HG03060 (cell line): Measurements from ENCODE around the gene GSS.

Source experiments
- ATAC-seq: cut with Tn5 transposase; IDR thresholded peaks from one replicate; pipeline ENCODE4 v1.9.1; 2021; ENCODE audit warnings: low read depth, moderate number of reproducible peaks; ENCODE audit not compliant: unreplicated experiment

Gene GSS

DNA sequence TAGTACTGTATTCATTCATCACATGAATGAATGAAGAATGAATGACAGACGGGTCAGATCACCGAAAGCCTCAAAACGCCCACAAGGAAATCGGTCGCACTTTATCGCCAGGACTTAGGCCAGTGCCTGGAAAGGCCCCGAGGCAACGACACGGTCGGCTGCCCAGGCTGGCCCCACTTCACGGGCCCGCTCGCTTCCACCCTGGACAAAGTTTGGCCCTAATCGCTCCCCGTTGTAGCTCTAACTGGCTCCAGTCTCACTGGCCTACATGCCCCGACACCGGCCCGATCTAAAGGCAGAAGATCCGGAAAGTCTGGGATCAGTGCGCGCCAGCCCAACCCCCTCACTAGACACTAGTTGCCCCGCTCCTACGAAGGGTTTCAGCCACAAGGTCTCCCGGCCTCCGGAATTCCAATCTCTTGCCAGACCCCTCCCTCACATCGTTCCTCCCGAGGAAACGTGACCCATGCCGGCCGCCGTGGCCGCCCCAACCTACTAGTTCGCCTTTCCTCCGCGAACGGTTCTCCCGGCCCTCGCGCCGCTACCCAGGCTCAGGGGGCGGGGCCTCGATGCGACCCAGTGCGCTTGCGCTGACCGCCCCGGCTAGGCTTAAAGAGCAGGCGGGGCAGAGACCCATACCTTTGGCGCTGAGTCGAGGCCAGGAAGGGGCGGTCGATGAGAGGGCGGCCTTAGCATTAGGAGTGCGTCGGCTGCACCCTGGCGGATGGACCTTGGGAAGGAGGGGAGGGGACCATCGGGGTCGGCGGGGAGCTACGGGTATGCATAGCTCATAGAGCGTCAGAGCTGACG lies at the start of gene GSS, which contains the start of gene MYH7B:
Gene GSS (minus strand): TSS at position 576 of the 810 bp plus-strand sequence. CDS start 3,954 bp downstream, outside the sequence.
Gene MYH7B (plus strand): TSS at position 638 of the 810 bp plus-strand sequence. CDS start 22,138 bp downstream, outside the sequence.
- peak; percentile 68 for ATAC-seq

DNA sequence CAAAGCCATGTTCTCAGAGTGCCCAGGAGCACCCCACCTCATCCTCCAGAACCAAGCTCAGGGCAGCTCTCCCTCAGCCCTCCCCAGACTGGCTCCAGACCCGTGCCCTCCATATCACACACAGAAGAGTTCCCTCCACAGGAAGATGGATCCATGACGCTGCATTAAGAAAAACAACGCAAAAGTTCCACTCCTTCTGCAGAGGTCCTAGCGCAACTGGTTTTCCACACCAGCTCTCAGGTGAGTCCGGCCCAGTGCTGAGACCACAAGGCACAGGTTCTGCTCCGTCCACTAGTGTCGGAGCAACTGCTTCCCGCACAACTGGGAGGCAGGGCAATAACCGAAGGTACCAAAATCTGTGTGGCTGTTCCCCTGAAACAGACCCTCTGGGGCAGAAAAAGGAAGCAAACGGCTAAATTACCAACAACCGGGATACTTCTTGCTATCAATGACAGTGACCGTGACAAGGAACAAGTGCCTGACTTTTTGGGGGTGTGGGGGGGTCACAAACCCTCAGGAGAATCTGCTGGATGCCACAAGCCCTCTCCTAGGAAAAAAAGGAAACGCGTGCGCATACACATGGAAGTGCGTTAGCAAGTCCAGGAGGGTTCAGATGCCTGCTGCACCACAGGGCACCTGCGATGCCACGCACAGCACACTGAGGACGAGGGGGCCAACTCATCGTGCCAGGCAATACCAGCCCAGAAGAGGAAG lies 49.3 kb upstream of the GSS start:
- no peak for ATAC-seq

DNA sequence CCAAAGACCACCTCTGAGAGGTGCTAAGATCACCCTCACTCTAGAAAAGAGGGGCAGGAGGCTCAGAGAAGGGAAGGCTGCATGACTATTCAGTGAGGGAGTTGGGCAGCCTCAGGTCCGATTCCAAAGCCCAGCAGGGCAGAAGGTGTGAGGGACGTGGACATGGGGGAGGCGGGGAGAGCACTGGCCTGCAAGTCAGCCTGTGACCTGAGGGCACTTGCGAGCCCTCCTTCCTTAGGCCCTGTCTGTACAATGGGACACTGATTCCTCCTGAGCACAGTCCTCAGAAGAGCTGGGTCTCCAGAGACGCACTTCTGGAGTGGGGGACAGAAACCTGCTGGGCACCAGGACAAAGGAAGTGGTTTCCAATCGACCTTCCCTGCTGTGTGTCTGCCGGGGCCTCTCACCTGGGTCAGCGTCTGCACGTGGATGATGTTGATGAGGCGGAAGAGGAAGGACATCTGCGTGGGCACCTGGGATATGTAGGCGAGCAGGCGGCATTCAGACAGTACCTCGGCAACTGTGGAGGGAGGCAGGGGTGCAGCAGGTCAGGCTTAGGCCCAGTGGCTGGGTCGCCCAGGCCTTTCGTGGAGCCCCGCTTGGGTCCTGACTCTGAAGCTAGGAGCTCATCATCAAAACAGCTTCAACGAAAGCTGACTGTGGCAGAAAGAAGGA lies 48.6 kb upstream of the GSS start:
- no peak for ATAC-seq

DNA sequence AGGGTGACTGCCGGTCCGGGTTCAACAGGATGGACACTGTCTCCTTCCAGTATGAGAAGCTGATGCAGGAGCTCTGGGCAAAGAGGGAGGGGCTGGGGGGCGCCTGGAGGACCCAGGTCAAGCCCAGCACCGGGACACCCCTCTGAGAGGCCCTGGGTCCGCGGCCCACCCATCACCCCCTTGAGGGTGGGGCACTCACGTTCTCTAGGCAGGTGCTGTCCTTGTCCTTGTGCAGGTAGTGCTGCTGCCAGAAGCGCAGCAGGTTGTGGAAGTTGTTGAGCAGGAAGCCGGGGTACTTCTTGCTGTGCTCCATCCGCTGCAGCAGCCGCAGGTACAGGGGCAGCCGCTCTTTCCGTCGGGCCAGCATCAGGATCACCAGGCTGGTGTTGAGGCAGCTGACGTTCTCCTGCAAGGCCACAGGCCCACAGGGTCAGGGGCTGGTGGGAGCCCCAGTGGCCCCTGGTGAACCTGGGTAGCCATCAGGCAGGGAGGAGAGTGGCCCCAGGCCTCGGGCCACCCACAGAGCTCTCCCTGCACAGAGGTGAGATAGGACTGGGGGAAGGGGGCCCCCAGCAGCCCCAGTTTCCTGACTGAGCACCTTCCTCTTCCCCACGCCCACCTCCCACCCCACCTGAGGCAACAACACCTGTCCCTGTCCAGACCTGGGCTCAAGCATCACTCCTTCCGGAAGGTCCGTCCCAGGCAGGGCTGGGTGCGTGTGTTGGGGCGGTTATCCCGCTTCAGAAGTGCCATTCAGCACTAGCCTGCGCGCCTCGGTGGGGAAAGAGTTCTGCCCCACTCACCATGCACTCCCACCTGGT lies 47.8 kb upstream of the GSS start:
- ATAC-seq = no peak

DNA sequence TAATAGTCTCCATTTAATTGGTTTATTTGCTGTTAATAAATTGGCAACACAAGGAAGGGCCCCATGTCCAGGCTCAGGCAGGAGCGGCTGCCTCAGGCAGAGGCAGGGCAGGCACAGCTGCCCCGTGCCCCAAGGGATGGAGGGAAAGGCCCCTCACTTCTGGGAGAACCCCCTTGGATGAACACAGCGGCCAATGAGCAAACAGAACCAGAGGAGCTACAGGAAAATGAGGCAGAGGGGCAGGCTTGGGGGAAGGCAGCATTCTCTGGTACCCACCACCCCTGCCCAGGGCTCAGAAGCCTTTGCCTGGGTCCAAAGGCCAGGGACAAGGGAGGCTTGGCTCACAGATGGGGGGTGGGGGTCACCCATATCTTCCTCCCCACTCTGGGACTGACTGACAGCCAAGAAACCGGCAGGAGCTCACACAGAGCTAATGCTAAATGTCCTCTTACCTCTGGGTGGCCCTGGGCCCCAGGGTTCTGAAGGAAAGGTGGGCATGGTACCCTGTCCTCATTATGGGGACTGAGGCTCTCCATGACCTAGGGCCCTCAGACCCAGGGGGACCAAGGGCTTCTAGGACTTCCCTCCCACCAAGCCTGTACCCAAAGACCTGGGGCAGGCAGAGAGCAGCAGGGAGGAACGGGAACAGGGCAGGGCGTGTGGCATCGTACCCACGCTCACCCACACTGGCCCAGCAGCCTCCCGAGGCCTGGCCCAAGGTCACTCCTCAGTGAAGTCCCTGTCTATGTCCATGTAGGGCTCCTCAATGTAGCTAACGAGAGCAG lies 47.0 kb upstream of the GSS start:
- ATAC-seq = no peak

DNA sequence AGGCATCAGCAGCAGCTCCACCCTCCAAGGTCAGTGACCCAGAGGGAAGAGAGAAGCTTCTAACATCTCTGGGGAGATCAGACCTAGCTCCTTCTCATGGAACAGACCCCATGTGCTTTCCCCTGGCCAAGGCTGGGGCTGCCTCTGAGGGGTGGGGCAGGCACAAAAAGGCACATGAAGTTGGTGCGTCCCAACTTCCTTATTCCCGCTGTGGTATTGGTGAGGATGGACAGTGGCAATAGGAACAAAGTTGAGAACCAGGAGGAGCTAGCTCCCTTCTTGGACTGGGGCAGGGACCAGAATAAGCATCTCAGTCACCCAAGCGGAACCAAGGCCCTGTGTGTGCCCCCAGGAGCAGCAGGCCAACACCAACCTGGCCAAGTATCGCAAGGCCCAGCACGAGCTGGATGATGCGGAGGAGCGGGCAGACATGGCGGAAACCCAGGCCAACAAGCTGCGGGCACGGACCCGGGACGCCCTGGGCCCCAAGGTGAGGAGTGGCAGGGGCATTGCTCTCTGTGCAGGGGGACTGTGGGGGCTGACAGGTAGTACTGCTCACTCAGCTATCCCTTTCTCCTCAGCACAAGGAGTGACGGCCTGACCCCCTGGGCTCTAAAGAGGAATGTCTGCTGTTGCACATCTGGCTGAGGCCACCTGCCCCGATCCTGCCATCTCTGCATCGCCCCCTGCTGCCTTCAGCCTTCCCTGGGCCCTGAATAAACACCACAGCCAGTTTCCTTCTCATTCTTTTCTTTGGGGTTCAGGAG lies 46.2 kb upstream of the GSS start:
- ATAC-seq = no peak

DNA sequence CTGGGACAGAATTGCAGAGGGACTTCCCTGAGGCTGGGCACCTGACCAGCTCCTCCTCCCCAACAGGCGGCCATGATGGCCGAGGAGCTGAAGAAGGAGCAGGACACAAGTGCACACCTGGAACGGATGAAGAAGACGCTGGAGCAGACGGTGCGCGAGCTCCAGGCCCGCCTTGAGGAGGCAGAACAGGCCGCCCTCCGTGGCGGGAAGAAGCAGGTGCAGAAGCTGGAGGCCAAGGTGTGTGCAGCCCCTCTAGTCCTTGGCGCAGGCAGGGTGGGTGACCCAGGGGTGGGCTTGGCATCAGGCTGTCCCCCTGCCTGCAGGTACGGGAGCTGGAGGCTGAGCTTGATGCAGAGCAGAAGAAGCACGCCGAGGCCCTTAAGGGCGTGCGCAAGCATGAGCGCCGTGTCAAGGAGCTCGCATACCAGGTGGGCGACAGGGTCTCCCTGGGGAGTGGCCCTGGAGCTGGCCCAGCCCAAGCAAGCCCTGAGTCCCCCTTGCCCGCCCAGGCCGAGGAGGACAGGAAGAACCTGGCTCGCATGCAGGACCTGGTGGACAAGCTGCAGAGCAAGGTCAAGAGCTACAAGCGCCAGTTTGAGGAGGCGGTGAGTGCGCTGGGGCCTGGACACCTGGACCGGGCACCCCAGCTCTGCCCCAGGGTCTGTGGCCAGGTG lies 45.5 kb upstream of the GSS start:
- no peak for ATAC-seq

DNA sequence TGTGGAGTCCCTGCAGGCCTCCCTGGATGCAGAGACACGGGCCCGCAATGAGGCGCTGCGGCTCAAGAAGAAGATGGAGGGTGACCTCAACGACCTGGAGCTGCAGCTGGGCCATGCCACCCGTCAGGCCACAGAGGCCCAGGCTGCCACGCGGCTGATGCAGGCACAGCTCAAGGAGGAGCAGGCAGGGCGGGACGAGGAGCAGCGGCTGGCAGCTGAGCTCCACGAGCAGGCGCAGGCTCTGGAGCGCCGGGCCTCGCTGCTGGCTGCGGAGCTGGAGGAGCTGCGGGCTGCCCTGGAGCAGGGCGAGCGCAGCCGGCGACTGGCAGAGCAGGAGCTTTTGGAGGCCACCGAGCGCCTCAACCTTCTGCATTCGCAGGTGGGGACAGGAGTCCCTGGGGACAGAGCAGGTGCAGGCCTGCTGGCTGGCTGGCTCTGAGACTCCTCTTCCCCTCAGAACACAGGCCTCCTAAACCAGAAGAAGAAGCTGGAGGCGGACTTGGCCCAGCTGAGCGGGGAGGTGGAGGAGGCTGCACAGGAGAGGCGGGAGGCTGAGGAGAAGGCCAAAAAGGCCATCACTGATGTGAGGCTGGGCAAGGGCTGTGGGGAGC lies 44.8 kb upstream of the GSS start:
- no peak for ATAC-seq

DNA sequence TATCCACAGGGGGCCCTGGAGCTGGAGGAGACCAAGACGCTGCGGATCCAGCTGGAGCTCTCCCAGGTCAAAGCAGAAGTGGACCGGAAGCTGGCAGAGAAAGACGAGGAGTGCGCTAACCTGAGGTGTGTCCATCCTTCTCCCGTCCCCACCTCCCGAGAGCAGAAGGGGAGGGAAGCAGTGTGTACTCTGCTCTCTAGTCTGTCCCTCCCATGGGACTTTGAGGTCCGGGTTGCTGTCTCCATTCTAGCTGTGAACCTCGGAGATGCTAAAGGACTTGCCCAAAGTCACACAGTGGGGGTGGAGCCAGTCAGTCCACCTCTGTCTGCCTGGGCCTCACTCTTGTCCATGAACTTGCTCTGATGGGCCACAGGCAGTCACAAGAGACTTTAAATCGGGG lies 44.2 kb upstream of the GSS start:
- no peak for ATAC-seq

DNA sequence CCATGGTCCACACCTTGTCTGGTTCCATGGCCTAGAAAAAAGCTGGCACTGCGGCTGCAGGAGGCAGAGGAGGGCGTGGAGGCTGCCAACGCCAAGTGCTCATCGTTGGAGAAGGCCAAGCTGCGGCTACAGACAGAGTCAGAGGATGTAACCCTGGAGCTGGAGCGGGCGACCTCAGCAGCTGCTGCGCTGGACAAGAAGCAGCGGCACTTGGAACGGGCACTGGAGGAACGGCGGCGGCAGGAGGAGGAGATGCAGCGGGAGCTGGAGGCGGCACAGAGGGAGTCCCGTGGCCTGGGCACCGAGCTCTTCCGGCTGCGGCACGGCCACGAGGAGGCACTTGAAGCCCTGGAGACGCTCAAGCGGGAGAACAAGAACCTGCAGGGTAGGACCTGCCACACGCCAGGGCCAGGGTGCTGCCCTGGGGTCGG lies 43.4 kb upstream of the GSS start:
- no peak for ATAC-seq

DNA sequence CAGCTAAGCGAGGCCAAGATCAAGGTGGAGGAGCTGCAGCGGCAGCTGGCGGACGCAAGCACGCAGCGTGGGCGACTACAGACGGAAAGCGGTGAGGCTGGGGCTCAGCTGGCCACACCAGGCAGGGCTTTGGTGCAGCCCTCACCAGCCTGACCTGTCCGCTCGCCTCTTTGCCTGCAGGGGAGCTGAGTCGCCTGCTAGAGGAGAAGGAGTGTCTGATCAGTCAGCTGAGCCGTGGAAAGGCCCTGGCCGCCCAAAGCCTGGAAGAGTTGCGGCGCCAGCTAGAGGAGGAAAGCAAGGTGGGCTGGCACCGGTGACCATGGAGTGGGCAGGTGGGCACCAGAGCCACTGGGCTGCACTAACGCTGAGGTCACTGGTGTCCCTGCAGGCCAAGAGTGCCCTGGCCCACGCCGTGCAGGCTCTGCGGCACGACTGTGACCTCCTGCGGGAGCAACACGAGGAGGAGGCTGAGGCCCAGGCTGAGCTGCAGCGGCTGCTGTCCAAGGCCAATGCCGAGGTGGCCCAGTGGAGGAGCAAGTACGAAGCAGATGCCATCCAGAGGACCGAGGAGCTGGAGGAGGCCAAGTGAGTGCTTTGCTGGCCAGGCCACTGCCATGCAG lies 42.8 kb upstream of the GSS start:
- no peak for ATAC-seq

DNA sequence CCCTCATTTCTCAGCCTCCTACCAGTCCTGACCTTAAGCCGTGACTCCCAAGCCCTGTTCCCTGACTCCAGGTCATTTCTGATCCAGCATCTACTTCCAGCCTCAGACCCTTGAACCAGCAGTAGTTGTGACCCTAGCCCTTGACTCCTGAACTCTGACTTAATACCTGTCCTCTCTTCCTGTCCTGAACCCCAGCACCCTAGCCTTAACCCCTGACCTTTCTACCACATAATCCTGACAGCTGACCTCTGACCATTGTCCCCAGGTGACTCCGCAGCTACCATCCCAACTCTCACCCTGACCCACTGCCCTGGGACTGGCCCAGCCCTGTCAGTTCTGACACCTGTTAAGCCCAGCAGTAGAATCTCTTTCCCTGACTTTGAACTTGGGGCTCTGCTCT lies 42.2 kb upstream of the GSS start:
- ATAC-seq = no peak

DNA sequence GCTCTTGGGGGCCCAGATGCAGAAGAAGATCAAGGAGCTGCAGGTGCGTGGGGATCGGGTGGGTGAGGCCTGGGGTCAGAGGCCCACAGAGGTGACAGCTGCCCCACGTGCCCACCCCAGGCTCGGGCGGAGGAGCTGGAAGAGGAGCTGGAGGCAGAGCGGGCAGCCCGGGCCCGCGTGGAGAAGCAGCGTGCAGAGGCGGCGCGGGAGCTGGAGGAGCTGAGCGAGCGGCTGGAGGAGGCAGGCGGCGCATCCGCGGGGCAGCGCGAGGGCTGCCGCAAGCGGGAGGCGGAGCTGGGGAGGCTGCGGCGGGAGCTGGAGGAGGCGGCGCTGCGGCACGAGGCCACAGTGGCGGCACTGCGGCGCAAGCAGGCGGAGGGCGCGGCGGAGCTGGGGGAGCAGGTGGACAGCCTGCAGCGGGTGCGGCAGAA lies 41.5 kb upstream of the GSS start:
- no peak for ATAC-seq

DNA sequence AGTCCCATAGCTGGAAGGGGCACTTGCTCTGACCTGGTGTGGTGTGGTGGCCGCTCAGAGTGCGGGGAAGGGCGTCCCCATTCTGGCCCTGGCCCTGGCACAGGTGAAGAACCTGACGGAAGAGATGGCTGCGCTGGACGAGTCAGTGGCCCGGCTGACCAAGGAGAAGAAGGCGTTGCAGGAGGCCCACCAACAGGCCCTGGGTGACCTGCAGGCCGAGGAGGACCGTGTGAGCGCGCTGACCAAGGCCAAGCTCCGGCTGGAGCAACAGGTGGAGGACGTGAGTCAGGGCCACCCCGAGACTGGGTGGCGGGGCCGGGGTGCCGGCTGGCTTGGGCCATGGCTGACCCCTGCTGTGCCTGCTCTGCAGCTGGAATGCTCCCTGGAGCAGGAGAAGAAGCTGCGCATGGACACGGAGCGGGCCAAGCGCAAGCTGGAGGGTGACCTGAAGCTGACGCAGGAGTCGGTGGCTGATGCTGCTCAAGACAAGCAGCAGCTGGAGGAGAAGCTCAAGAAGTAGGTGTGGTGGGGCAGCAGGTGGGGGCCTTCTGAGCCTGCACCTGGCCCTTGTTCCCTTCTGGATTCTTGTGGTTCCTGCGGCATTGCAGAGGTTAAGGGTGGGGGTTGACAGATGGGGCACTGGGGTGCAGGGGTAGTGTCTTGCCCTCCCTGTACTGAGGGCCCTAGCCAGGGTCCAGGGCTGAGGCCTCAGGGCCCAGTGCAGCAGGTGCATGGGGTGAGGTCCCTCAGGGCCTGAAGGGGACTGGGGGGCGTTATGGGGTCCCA lies 40.8 kb upstream of the GSS start:
- ATAC-seq = no peak

DNA sequence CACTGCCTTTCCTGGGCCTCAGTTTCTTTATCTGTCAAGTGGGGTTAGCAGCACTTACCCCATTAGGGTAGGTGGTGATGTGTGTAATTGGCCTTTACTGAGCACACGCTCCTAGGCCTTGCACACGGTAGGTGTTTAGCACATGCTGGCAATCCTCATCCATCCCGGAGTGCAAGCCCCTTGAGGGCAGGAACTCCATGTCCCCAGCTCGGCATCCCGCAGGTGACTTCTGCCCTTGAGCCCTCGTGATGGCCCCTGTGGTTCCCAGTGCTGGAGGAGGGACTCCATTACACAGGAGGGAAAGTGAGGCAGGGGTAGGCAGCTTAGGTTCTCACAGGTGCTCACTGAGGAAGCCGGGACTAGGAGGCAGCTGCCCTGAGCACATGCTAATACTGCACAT lies 40.1 kb upstream of the GSS start:
- no peak for ATAC-seq

DNA sequence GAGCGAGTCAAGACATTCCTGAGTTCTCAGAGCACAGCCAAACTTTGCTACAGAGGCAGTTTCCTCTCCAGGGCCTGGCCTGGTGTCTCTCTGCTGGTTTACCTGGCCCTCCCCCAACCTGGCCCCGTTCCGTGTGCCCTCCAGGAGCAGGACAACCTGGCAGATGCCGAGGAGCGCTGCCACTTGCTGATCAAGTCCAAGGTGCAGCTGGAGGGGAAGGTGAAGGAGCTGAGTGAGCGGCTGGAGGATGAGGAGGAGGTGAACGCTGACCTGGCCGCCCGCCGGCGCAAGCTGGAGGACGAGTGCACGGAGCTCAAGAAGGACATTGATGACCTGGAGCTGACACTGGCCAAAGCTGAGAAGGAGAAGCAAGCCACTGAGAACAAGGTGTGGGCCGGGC lies 39.6 kb upstream of the GSS start:
- no peak for ATAC-seq
